ENCODE measurements around the gene NKAIN2. TPM values are rescaled to one million over a fixed set of nuclear protein-coding genes. Genes with fewer than 3 reads are reported as not detected.

The NKAIN2 gene
- total RNA-seq, 6 experiments from 2014 or later: not detected

DNA sequence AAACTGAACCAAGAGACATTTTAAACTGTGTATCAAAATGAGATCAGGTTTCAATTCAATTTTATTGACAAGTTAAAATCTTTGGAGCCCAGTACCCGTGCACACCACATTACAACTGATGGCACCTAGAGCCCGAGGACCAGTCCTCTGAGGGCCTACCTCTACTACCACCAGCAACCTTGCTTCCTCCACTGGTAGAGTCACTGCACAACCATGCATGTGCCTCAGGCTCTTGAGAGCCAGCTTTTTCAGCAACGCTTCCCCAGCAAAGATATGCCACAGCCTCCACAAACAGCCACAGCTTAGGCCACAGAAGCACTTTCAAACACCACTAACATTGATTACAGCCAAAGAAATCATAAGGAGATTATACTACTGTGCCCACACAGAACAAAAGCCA is 830.0 kb downstream of the NKAIN2 start:
- peaks cover 55% of the 10 kb centered on the region for H3K9me3 Mint-ChIP-seq
- 0 out of 2 replicates have a peak, but pooled peaks cover 3% of the 10 kb centered on the region for H3K36me3 Mint-ChIP-seq (ENCODE audit: low read depth)
- no peaks in the 10 kb centered on the region for H3K27me3 Mint-ChIP-seq (ENCODE audit: insufficient read depth)
- H3K27ac Mint-ChIP-seq: no peak overlapping the region
- no peak for DNase-seq
- no peaks in the 10 kb centered on the region for H3K4me1 Mint-ChIP-seq (ENCODE audit: low read depth)
- no peak overlapping the region for H3K4me3 Mint-ChIP-seq
- TF ChIP-seq, protein P1, sequence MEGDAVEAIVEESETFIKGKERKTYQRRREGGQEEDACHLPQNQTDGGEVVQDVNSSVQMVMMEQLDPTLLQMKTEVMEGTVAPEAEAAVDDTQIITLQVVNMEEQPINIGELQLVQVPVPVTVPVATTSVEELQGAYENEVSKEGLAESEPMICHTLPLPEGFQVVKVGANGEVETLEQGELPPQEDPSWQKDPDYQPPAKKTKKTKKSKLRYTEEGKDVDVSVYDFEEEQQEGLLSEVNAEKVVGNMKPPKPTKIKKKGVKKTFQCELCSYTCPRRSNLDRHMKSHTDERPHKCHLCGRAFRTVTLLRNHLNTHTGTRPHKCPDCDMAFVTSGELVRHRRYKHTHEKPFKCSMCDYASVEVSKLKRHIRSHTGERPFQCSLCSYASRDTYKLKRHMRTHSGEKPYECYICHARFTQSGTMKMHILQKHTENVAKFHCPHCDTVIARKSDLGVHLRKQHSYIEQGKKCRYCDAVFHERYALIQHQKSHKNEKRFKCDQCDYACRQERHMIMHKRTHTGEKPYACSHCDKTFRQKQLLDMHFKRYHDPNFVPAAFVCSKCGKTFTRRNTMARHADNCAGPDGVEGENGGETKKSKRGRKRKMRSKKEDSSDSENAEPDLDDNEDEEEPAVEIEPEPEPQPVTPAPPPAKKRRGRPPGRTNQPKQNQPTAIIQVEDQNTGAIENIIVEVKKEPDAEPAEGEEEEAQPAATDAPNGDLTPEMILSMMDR (IDR thresholded peaks at IDR 0.05): no peak

DNA sequence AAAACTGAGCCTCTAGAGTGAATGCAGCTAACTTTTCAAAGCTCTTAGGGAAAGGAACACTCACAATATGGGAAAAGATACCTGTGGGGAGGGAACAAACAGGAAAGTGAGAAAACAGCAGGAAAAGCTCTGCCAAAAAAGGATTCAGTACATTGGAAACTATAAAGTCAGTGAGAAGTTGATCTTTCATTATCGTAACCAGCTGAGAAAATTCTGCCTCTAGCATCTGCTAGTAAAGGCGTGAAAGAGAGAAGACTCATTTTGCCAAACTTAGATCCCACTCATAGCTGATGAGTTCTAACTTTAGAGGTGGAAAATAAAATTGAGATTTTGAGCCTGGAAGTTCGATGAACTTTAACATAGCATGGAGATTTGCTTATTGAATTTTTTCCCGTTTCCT is 836.8 kb downstream of the NKAIN2 start:
- TF ChIP-seq, protein P1 (IDR thresholded peaks at IDR 0.05): no peak
- no peak overlapping the region for H3K4me3 Mint-ChIP-seq
- peaks cover 48% of the 10 kb centered on the region for H3K9me3 Mint-ChIP-seq
- no peak overlapping the region for H3K27ac Mint-ChIP-seq
- H3K36me3 Mint-ChIP-seq (ENCODE audit: low read depth): no peaks in the 10 kb centered on the region
- no peaks in the 10 kb centered on the region; the same call in 1 of the 2 replicates for H3K27me3 Mint-ChIP-seq (ENCODE audit: insufficient read depth)
- DNase-seq: no peak
- no peaks in the 10 kb centered on the region for H3K4me1 Mint-ChIP-seq (ENCODE audit: low read depth)

DNA sequence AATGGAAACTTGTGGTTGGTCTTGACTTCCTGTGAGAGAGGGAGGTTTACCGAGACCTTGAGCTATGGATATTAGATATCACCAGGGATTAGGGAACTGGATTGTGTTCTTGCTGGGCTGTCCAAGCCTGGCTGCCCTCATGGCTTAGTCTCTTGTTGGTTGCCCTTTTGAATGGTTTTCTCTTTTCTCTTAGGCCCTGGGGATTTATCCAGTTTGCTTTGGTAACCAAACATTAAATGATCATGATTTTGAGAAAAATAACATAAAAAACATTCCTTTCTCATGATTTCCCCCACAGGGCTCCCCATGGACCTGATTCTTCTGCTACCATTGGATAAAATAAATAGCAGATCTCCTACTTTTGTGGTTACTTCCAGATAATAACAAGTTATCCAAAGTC is 852.2 kb downstream of the NKAIN2 start:
- no peaks in the 10 kb centered on the region for H3K4me1 Mint-ChIP-seq (ENCODE audit: low read depth)
- H3K27me3 Mint-ChIP-seq (ENCODE audit: insufficient read depth): no peaks in the 10 kb centered on the region
- DNase-seq: no peak
- peaks cover 44% of the 10 kb centered on the region for H3K9me3 Mint-ChIP-seq
- no peak overlapping the region for H3K4me3 Mint-ChIP-seq
- no peak overlapping the region for H3K27ac Mint-ChIP-seq
- 0 out of 2 replicates have a peak, but pooled peaks cover 4% of the 10 kb centered on the region for H3K36me3 Mint-ChIP-seq (ENCODE audit: low read depth)
- TF ChIP-seq, protein P1 (IDR thresholded peaks at IDR 0.05): no peak

DNA sequence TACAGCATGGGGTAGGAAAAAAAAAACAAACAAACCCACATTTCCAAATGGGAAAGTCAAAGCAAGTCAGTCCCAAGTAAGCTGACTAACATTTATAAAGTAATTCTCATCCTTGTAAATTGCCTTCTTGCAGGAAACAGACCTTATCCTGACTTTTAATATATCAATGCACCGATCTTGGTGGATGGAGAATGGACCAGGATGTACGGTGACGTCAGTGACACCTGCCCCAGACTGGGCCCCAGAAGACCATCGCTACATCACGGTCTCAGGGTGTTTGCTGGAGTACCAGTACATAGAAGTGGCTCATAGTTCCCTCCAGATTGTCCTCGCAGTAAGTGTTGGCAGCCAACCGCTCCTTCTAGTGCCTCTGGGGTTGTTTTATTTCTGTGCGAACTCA is 854.4 kb downstream of the NKAIN2 start:
- TF ChIP-seq, protein P1 (IDR thresholded peaks at IDR 0.05): no peak
- Mint-ChIP-seq H3K27ac (no peak overlapping the region), H3K27me3 (ENCODE audit: insufficient read depth) (no peaks in the 10 kb centered on the region), H3K4me3 (no peak overlapping the region), H3K4me1 (ENCODE audit: low read depth) (no peaks in the 10 kb centered on the region), H3K36me3 (ENCODE audit: low read depth) (0 out of 2 replicates have a peak, but pooled peaks cover 4% of the 10 kb centered on the region), H3K9me3 (peaks cover 36% of the 10 kb centered on the region)
- DNase-seq: no peak

DNA sequence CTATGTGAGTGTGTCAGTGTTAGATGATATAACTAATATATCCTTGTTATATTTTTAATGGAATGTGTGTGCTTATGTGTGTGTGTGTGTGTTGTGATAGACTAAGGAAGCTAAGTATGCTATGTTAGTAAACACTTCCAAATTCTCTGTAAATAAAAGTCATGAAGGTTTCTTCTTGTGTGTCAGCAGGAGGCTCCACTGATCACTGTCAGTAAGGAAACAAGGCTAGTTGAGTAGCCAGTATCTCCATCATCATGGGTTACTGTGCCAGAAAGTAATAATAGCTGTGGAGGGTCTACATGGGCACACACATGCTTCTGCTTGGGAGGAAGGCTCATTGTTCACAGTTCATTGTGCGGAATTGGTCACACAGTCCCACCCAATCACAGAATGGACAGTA is 855.8 kb downstream of the NKAIN2 start:
- Mint-ChIP-seq H3K4me3 (no peak overlapping the region), H3K4me1 (ENCODE audit: low read depth) (no peaks in the 10 kb centered on the region), H3K9me3 (peaks cover 33% of the 10 kb centered on the region), H3K27me3 (ENCODE audit: insufficient read depth) (no peaks in the 10 kb centered on the region), H3K36me3 (ENCODE audit: low read depth) (0 out of 2 replicates have a peak, but pooled peaks cover 4% of the 10 kb centered on the region), H3K27ac (no peak overlapping the region)
- TF ChIP-seq, protein P1 (IDR thresholded peaks at IDR 0.05): no peak
- no peak for DNase-seq

DNA sequence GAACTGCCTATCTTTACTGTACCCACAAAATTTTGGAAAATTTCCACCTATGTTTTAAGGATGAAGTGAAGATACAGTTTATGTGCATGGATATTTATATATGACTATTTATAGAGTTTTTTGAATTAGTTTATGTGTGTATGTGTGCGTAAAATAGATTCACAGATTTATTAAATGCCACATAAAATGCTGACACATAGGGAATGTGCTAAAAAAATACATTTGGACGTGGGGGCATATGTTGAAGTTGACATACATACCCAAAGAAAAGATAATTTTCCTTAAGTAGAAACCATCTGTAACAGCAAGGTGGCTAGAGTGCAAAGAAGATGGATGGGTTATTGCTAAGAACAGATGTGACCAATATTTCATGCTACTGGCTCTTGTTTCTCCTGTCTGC is 856.5 kb downstream of the NKAIN2 start:
- DNase-seq: no peak
- Mint-ChIP-seq H3K9me3 (peaks cover 30% of the 10 kb centered on the region), H3K27me3 (ENCODE audit: insufficient read depth) (no peaks in the 10 kb centered on the region), H3K27ac (no peak overlapping the region), H3K4me1 (ENCODE audit: low read depth) (no peaks in the 10 kb centered on the region), H3K4me3 (no peak overlapping the region), H3K36me3 (ENCODE audit: low read depth) (0 out of 2 replicates have a peak, but pooled peaks cover 4% of the 10 kb centered on the region)
- TF ChIP-seq, protein P1 (IDR thresholded peaks at IDR 0.05): no peak
